SK-N-SH treated with all-trans-retinoic acid at 6 μM for 48 hours (cell line): Measurements from ENCODE around the gene PTPRG.

ENCODE experiments used
- CREB5 ChIP-seq: fragments of 250-450 bp; sonication (Bioruptor Pico); IDR thresholded peaks from 2 replicates; pipeline ENCODE4 v1.5.1; 2020; ENCODE audit warnings: low read depth, mild to moderate bottlenecking, moderate library complexity
- CSDC2 ChIP-seq: fragments of 250-450 bp; sonication (Bioruptor Pico); IDR thresholded peaks from 2 replicates; pipeline ENCODE4 v1.5.0; 2020; ENCODE audit warnings: mild to moderate bottlenecking, moderate library complexity
- ESRRG ChIP-seq: fragments of 250-450 bp; sonication (Bioruptor Pico); IDR thresholded peaks from 2 replicates; pipeline ENCODE4 v1.6.1; 2021; ENCODE audit warnings: mild to moderate bottlenecking
- GLIS3 ChIP-seq: fragments of 250-450 bp; sonication (Bioruptor Pico); IDR thresholded peaks from 2 replicates; pipeline ENCODE4 v1.5.0; 2020; ENCODE audit warnings: mild to moderate bottlenecking, moderate library complexity
- PATZ1 ChIP-seq: fragments of 250-450 bp; sonication (Bioruptor Pico); IDR thresholded peaks from 2 replicates; pipeline ENCODE4 v1.8.0; 2020; ENCODE audit warnings: mild to moderate bottlenecking, moderate library complexity, borderline replicate concordance
- POU6F1 ChIP-seq: fragments of 250-450 bp; sonication (Bioruptor Pico); IDR thresholded peaks from 2 replicates; pipeline ENCODE4 v1.8.0; 2021; ENCODE audit warnings: low read depth, mild to moderate bottlenecking, moderate library complexity, borderline replicate concordance
- PPARA ChIP-seq: fragments of 250-450 bp; sonication (Bioruptor Pico); IDR thresholded peaks from 2 replicates; pipeline ENCODE4 v1.5.0; 2020; ENCODE audit warnings: mild to moderate bottlenecking, borderline replicate concordance
- SNAI2 ChIP-seq: fragments of 250-450 bp; sonication (Bioruptor Pico); IDR thresholded peaks from 2 replicates; pipeline ENCODE4 v1.5.0; 2020; ENCODE audit warnings: mild to moderate bottlenecking, moderate library complexity
- TCF4 ChIP-seq: fragments of 250-450 bp; sonication (Bioruptor Pico); IDR thresholded peaks from 2 replicates; pipeline ENCODE4 v1.8.0; 2021; ENCODE audit warnings: mild to moderate bottlenecking, moderate library complexity, borderline replicate concordance
- ZC3H10 ChIP-seq: fragments of 250-450 bp; sonication (Bioruptor Pico); IDR thresholded peaks from 2 replicates; pipeline ENCODE4 v1.5.1; 2021; ENCODE audit warnings: mild to moderate bottlenecking, moderate library complexity
- ZFP30 ChIP-seq: fragments of 450-650 bp; formaldehyde crosslinking; IDR thresholded peaks from 2 replicates; pipeline ENCODE4 v1.5.0; 2022; ENCODE audit warnings: mild to moderate bottlenecking, moderate library complexity
- ZNF565 ChIP-seq: fragments of 450-650 bp; formaldehyde crosslinking; conservative IDR thresholded peaks from 2 replicates; pipeline ENCODE4 v1.5.0; 2020; ENCODE audit warnings: low read depth, mild to moderate bottlenecking, moderate library complexity
- ZNF8 ChIP-seq: fragments of 450-650 bp; formaldehyde crosslinking; IDR thresholded peaks from 2 replicates; pipeline ENCODE4 v1.5.0; 2020; ENCODE audit warnings: mild to moderate bottlenecking, moderate library complexity

GRCh38 chr3:61935814-61936213 is 374.4 kb downstream of the PTPRG start:
- TF ChIP-seq GLIS3 = no peak
- no peak for TF ChIP-seq TCF4 (CRISPR knock-in tag)
- no peak for TF ChIP-seq ZNF565 (CRISPR knock-in tag)
- no peak for TF ChIP-seq CSDC2
- no peak for TF ChIP-seq ZFP30
- no peak for TF ChIP-seq ESRRG (CRISPR knock-in tag)
- TF ChIP-seq ZNF8 (CRISPR knock-in tag) = no peak
- no peak for TF ChIP-seq POU6F1
- TF ChIP-seq CREB5 (CRISPR knock-in tag) = no peak
- TF ChIP-seq SNAI2 = no peak
- TF ChIP-seq PATZ1 = no peak
- TF ChIP-seq PPARA (CRISPR knock-in tag) = no peak
- no peak for TF ChIP-seq ZC3H10
